ENCODE data around the gene BBS12.

DNA sequence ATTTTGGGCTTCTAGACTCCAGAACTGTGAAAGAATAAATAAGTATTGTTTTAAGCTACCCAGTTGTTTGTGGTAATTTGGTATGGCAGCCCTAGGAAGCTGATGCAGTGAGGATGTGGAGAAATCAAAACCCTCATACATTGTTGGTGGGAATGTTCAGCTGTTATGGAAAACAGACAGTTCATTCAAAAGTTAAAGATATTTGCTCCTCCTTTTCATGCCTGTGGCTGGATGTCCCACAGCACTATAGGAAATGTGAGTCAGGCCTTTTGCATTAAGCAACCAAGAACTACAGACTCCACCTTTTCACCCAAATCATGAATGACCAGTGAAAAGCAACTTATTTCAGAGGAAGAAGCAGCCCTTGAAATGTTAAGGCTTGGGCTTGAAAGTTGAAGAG lies 6.7 kb downstream of the BBS12 start:
- TF ChIP-seq EZH2 (IDR thresholded peaks at IDR 0.05; ENCODE audit: borderline replicate concordance, low read depth, low read length, severe bottlenecking) (no peak), CTCF (IDR thresholded peaks at IDR 0.05; ENCODE audit: extremely low read depth in 1 of 2, insufficient read depth in 1 of 2, low read depth in 1 of 2, low read length in 2 of 2) (no peak), FOS (IDR thresholded peaks at IDR 0.05; ENCODE audit: borderline replicate concordance, insufficient read depth, low read length) (peak; percentile 10), POLR2A (IDR thresholded peaks at IDR 0.05; ENCODE audit: low read depth, low read length) (no peak), POLR2AphosphoS5 (IDR thresholded peaks at IDR 0.05; ENCODE audit: insufficient read depth, low read depth, low read length) (no peak), JUN (IDR thresholded peaks at IDR 0.05; ENCODE audit: borderline replicate concordance, insufficient read depth, insufficient read length, low read depth) (no peak), GATA2 (IDR thresholded peaks at IDR 0.05; ENCODE audit: insufficient read depth, insufficient read length, low read depth, low read length) (no peak)

All from endothelial cell of umbilical vein (primary cell).